ENCODE measurements around the gene SLC16A13. TPM values are rescaled to one million over a fixed set of nuclear protein-coding genes. Genes with fewer than 3 reads are reported as not detected.

The SLC16A13 gene
- total and polyA plus RNA-seq, 4 donors: 2.3 to 43.2 (median 29.9) TPM

DNA sequence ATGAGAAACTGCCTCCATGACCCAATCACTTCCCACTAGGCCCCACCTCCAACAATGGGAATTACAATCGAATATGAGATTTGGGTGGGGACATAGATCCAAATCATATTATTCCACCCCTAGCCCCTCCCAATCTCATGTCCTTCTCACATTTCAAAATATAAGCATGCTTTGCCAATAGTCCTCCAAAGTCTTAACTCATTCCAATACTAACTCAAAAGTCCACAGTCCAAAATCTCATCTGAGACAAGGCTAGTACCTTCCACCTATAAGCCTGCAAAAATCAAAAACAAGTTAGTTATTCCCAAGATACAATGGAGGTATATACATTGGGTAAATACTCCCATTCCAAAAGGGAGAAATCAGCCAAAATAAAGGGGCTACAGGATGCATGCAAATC is 31.4 kb downstream of the SLC16A13 start:
- Histone ChIP-seq H3K27me3 (ENCODE audit: control insufficient read depth in 4 of 4, insufficient read depth in 4 of 4, low read length in 3 of 4) (no peaks in the 10 kb centered on the region), H3K4me3 (ENCODE audit: low read depth in 1 of 3, low read length in 3 of 3) (no peak overlapping the region), H3K9me3 (ENCODE audit: control insufficient read depth in 4 of 4, low read length in 3 of 4) (no peaks in the 10 kb centered on the region), H3K27ac (ENCODE audit: low read depth in 1 of 2, low read length in 2 of 2) (no peak overlapping the region), H3K4me1 (ENCODE audit: control insufficient read depth in 4 of 4, insufficient read depth in 4 of 4, low read length in 3 of 4) (peaks cover 0 to 11% (median 1%) of the 10 kb centered on the region in 4 donors), H3K9ac (ENCODE audit: low read depth in 1 of 2, low read length in 2 of 2) (no peak overlapping the region), H3K36me3 (ENCODE audit: control insufficient read depth in 4 of 4, insufficient read depth in 3 of 4, low read depth in 1 of 4, low read length in 3 of 4) (no peaks in the 10 kb centered on the region)
- 40% methylated on average over 1 of the region's 1 CpG for WGBS
- TF ChIP-seq, protein P1, sequence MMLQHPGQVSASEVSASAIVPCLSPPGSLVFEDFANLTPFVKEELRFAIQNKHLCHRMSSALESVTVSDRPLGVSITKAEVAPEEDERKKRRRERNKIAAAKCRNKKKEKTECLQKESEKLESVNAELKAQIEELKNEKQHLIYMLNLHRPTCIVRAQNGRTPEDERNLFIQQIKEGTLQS (IDR thresholded peaks at IDR 0.05): no peak
- TF ChIP-seq HNF4A (conservative IDR thresholded peaks at IDR 0.05): peak; percentile 54 to 64
- DNase-seq (ENCODE audit: low spot score): no peak

DNA sequence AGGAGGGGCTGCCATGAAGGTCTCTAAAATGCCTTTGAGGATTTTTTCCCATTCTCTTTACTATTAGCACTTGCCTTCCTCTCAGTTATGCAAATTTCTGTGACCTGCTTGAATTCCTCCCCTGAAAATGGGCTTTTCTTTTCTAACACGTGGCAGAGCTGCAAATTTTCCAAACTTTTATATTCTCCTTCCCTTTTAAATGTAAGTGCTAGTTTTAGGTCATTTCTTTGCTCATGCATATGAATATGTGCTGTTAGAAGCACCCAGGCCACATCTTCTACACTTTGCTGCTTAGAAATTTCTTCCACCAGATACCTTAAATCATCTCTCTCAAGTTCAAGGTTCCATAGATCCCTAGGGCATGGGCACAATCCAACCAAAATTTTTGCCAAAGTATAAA is 32.5 kb downstream of the SLC16A13 start:
- no peak overlapping the region for H3K9ac ChIP-seq (ENCODE audit: low read depth in 1 of 2, low read length in 2 of 2)
- H3K9me3 ChIP-seq (ENCODE audit: control insufficient read depth in 4 of 4, low read length in 3 of 4): no peaks in the 10 kb centered on the region
- WGBS: 62% methylated on average over 1 of the region's 1 CpG
- no peaks in the 10 kb centered on the region for H3K36me3 ChIP-seq (ENCODE audit: control insufficient read depth in 4 of 4, insufficient read depth in 3 of 4, low read depth in 1 of 4, low read length in 3 of 4)
- H3K27ac ChIP-seq (ENCODE audit: low read depth in 1 of 2, low read length in 2 of 2): no peak overlapping the region
- H3K27me3 ChIP-seq (ENCODE audit: control insufficient read depth in 4 of 4, insufficient read depth in 4 of 4, low read length in 3 of 4): no peaks in the 10 kb centered on the region
- peaks cover 0 to 11% (median 1%) of the 10 kb centered on the region in 4 donors for H3K4me1 ChIP-seq (ENCODE audit: control insufficient read depth in 4 of 4, insufficient read depth in 4 of 4, low read length in 3 of 4)
- no peak overlapping the region for H3K4me3 ChIP-seq (ENCODE audit: low read depth in 1 of 3, low read length in 3 of 3)
- DNase-seq (ENCODE audit: low spot score): no peak
- TF ChIP-seq, protein P2, sequence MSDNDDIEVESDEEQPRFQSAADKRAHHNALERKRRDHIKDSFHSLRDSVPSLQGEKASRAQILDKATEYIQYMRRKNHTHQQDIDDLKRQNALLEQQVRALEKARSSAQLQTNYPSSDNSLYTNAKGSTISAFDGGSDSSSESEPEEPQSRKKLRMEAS (IDR thresholded peaks at IDR 0.05): no peak
- no peak for TF ChIP-seq HNF4A (conservative IDR thresholded peaks at IDR 0.05)
- no peak for TF ChIP-seq SP1 (IDR thresholded peaks at IDR 0.05)
- TF ChIP-seq NR2F2 (IDR thresholded peaks at IDR 0.05): no peak
- TF ChIP-seq GABPA (IDR thresholded peaks at IDR 0.05 in 1 of 2, conservative IDR thresholded peaks at IDR 0.05 in 1 of 2): no peak
- TF ChIP-seq HNF4G (IDR thresholded peaks at IDR 0.05): no peak
- TF ChIP-seq EGR1 (IDR thresholded peaks at IDR 0.05; ENCODE audit: low read depth in 2 of 2): no peak
- no peak for TF ChIP-seq FOXA2 (IDR thresholded peaks at IDR 0.05)
- no peak for TF ChIP-seq JUND (IDR thresholded peaks at IDR 0.05)

DNA sequence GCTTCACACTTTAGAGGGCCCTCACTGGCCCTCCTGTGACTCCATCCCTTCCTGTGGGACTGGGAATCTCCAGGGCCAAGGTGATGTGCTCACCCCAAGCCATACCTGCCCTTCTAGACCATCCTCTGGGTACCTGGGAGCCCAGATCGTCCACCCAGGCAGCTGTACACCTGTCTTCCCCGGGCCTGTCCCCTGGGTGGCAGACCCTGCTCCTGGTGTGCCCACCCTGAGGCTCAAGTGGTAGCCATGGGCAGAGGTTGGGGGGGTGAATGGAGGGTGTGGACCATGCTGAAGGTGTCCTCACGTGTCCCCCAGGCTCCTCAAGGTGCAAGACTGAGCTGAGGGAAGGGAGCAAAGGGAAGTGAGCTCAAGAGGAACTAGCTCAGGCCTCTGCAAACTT is 34.9 kb downstream of the SLC16A13 start:
- WGBS: 92% methylated on average over 3 of the region's 3 CpGs
- Histone ChIP-seq H3K4me1 (ENCODE audit: control insufficient read depth in 4 of 4, insufficient read depth in 4 of 4, low read length in 3 of 4) (peaks cover 0 to 11% (median 1%) of the 10 kb centered on the region in 4 donors), H3K27me3 (ENCODE audit: control insufficient read depth in 4 of 4, insufficient read depth in 4 of 4, low read length in 3 of 4) (no peaks in the 10 kb centered on the region), H3K27ac (ENCODE audit: low read depth in 1 of 2, low read length in 2 of 2) (no peak overlapping the region), H3K9ac (ENCODE audit: low read depth in 1 of 2, low read length in 2 of 2) (no peak overlapping the region), H3K4me3 (ENCODE audit: low read depth in 1 of 3, low read length in 3 of 3) (no peak overlapping the region), H3K36me3 (ENCODE audit: control insufficient read depth in 4 of 4, insufficient read depth in 3 of 4, low read depth in 1 of 4, low read length in 3 of 4) (peaks cover 0 to 4% (median 1%) of the 10 kb centered on the region in 4 donors), H3K9me3 (ENCODE audit: control insufficient read depth in 4 of 4, low read length in 3 of 4) (no peaks in the 10 kb centered on the region)
- DNase-seq (ENCODE audit: low spot score): no peak
- TF ChIP-seq TAF1 (conservative IDR thresholded peaks at IDR 0.05) (no peak), NR2F2 (IDR thresholded peaks at IDR 0.05) (no peak), SP1 (IDR thresholded peaks at IDR 0.05) (no peak), RAD21 (IDR thresholded peaks at IDR 0.05) (no peak), RXRA (IDR thresholded peaks at IDR 0.05) (no peak), FOXA1 (IDR thresholded peaks at IDR 0.05) (no peak), FOXA2 (IDR thresholded peaks at IDR 0.05) (no peak), YY1 (IDR thresholded peaks at IDR 0.05) (no peak), GABPA (IDR thresholded peaks at IDR 0.05 in 1 of 2, conservative IDR thresholded peaks at IDR 0.05 in 1 of 2) (no peak), EGR1 (IDR thresholded peaks at IDR 0.05; ENCODE audit: low read depth in 2 of 2) (no peak), HNF4A (conservative IDR thresholded peaks at IDR 0.05) (no peak), JUND (IDR thresholded peaks at IDR 0.05) (no peak), HNF4G (IDR thresholded peaks at IDR 0.05) (no peak)
- TF ChIP-seq, protein P3, sequence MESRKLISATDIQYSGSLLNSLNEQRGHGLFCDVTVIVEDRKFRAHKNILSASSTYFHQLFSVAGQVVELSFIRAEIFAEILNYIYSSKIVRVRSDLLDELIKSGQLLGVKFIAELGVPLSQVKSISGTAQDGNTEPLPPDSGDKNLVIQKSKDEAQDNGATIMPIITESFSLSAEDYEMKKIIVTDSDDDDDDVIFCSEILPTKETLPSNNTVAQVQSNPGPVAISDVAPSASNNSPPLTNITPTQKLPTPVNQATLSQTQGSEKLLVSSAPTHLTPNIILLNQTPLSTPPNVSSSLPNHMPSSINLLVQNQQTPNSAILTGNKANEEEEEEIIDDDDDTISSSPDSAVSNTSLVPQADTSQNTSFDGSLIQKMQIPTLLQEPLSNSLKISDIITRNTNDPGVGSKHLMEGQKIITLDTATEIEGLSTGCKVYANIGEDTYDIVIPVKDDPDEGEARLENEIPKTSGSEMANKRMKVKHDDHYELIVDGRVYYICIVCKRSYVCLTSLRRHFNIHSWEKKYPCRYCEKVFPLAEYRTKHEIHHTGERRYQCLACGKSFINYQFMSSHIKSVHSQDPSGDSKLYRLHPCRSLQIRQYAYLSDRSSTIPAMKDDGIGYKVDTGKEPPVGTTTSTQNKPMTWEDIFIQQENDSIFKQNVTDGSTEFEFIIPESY (IDR thresholded peaks at IDR 0.05): no peak
- TF ChIP-seq, protein P1 (IDR thresholded peaks at IDR 0.05): no peak
- TF ChIP-seq, protein P2 (IDR thresholded peaks at IDR 0.05): no peak
- TF ChIP-seq, protein P4, sequence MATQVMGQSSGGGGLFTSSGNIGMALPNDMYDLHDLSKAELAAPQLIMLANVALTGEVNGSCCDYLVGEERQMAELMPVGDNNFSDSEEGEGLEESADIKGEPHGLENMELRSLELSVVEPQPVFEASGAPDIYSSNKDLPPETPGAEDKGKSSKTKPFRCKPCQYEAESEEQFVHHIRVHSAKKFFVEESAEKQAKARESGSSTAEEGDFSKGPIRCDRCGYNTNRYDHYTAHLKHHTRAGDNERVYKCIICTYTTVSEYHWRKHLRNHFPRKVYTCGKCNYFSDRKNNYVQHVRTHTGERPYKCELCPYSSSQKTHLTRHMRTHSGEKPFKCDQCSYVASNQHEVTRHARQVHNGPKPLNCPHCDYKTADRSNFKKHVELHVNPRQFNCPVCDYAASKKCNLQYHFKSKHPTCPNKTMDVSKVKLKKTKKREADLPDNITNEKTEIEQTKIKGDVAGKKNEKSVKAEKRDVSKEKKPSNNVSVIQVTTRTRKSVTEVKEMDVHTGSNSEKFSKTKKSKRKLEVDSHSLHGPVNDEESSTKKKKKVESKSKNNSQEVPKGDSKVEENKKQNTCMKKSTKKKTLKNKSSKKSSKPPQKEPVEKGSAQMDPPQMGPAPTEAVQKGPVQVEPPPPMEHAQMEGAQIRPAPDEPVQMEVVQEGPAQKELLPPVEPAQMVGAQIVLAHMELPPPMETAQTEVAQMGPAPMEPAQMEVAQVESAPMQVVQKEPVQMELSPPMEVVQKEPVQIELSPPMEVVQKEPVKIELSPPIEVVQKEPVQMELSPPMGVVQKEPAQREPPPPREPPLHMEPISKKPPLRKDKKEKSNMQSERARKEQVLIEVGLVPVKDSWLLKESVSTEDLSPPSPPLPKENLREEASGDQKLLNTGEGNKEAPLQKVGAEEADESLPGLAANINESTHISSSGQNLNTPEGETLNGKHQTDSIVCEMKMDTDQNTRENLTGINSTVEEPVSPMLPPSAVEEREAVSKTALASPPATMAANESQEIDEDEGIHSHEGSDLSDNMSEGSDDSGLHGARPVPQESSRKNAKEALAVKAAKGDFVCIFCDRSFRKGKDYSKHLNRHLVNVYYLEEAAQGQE (IDR thresholded peaks at IDR 0.05): no peak
- TF ChIP-seq, protein P5, sequence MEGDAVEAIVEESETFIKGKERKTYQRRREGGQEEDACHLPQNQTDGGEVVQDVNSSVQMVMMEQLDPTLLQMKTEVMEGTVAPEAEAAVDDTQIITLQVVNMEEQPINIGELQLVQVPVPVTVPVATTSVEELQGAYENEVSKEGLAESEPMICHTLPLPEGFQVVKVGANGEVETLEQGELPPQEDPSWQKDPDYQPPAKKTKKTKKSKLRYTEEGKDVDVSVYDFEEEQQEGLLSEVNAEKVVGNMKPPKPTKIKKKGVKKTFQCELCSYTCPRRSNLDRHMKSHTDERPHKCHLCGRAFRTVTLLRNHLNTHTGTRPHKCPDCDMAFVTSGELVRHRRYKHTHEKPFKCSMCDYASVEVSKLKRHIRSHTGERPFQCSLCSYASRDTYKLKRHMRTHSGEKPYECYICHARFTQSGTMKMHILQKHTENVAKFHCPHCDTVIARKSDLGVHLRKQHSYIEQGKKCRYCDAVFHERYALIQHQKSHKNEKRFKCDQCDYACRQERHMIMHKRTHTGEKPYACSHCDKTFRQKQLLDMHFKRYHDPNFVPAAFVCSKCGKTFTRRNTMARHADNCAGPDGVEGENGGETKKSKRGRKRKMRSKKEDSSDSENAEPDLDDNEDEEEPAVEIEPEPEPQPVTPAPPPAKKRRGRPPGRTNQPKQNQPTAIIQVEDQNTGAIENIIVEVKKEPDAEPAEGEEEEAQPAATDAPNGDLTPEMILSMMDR (IDR thresholded peaks at IDR 0.05; ENCODE audit: low read depth, low read length, missing input control): no peak

Data from liver (tissue), 9 donors.